ENCODE measurements around the gene TMEM164.

DNA sequence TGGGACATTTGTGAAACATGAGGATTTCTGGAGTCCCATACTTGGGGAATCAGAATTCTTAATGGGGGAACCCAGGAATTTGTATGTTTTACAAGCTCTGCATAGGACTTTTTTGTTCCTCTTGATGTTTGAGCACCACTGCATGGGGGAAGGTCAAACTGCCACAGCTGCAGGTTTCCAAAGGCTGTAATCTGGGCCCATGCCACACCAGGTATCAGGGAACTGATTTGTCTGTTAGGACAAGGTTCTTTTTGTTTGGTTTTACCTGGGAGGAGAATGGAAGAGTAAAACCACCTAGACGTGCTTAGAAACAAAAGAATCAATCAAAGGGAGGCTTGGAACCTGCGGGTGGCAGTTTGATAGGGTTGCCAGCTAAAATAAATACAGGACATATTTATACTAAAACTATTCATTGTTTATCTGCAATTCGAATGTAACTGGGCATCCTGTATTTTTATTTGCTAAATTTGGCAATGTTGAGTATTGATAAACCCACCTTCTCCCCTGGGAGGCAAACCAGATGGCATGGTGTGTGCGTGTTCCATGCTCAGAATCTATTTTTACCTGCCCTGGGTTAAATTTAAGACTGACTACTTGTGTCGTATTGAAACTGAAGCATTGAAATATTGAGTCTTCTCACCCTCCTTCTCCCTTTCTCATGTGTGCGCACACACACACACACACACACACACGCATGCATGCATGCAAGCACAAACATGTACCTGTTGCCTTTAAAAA lies 63.7 kb downstream of the TMEM164 start:
- TF ChIP-seq, protein P1, sequence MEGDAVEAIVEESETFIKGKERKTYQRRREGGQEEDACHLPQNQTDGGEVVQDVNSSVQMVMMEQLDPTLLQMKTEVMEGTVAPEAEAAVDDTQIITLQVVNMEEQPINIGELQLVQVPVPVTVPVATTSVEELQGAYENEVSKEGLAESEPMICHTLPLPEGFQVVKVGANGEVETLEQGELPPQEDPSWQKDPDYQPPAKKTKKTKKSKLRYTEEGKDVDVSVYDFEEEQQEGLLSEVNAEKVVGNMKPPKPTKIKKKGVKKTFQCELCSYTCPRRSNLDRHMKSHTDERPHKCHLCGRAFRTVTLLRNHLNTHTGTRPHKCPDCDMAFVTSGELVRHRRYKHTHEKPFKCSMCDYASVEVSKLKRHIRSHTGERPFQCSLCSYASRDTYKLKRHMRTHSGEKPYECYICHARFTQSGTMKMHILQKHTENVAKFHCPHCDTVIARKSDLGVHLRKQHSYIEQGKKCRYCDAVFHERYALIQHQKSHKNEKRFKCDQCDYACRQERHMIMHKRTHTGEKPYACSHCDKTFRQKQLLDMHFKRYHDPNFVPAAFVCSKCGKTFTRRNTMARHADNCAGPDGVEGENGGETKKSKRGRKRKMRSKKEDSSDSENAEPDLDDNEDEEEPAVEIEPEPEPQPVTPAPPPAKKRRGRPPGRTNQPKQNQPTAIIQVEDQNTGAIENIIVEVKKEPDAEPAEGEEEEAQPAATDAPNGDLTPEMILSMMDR (IDR thresholded peaks at IDR 0.05; ENCODE audit: insufficient read depth, low read length): no peak
- no peak for TF ChIP-seq GABPA (IDR thresholded peaks at IDR 0.05; ENCODE audit: low read depth)
